ENCODE data around the gene PMPCA.

The PMPCA gene

GRCh38 chr9:136454026-136454796, 43.8 kb downstream of the PMPCA start:
- Histone ChIP-seq H3K4me2 (ENCODE audit: low read length) (no peak overlapping the region), H4K20me1 (ENCODE audit: insufficient read depth, low read length) (no peaks in the 10 kb centered on the region)

DNA sequence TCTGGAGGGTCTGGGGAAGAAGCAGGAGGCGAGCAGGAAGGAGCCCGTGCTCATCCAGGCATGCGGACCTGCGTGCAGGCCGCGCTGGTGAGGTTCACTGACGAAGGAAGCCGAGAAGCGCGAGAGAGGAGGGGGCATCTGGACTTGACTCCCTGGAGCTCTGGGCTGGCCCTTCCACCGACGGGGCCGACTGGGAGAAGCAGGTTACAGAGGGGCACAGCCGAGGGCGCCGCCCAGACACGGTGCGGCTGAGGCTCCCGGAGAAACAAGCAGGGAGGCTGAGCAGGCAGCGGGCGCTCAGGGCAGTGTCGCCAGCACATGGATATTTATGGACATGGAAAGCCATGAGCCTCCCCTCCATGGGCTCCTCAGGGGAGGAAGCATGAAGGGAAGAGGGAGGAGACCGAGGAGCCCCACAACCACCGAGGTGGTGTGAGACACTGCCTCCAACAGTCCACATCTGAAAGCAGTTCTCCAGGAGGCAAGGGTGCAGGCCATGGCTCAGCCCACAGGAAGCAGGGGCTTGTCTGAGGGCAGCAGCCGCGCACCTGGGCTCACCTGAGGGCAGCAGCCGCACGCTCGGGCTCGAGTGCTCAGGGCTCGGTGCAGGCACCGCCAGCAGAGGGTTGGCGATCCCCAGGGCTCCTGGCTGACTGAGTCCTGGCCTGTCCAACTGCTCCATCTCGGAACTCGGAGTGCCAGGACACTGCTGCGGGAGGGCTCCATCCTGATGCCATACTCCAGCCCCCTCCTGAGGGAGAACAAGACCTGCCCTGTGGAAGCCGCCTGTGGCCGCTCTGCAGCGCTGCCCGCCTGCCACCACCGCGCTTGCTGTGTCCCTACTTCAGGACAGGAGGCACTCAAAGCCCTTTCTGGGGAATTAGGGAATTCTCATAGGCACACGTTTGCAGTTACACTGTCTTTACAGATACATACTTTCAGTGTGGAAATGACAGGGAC, 44.9 kb downstream of the PMPCA start:
- Histone ChIP-seq H3K4me3 (ENCODE audit: low read depth, low read length, poor library complexity, severe bottlenecking) (no peak overlapping the region), H3K79me2 (ENCODE audit: insufficient read depth, low read length) (no peaks in the 10 kb centered on the region), H3K27ac (ENCODE audit: low read depth, low read length, poor library complexity, severe bottlenecking) (no peak overlapping the region), H3K4me1 (ENCODE audit: insufficient read depth, low read length, severe bottlenecking) (no peaks in the 10 kb centered on the region), H3K9ac (ENCODE audit: low read length) (no peak overlapping the region), H4K20me1 (ENCODE audit: insufficient read depth, low read length) (no peaks in the 10 kb centered on the region), H3K9me3 (ENCODE audit: low read length) (no peaks in the 10 kb centered on the region), H2AFZ (ENCODE audit: low read length) (no peak overlapping the region), H3K4me2 (ENCODE audit: low read length) (no peak overlapping the region), H3K27me3 (ENCODE audit: insufficient read depth, low read length) (no peaks in the 10 kb centered on the region), H3K9me2 (ENCODE audit: low read depth, low read length) (no peaks in the 10 kb centered on the region), H3K36me3 (ENCODE audit: insufficient read depth, low read length) (peaks cover 86% of the 10 kb centered on the region), H3F3A (ENCODE audit: insufficient read depth, low read length) (no peaks in the 10 kb centered on the region)
- TF ChIP-seq EZH2 (IDR thresholded peaks at IDR 0.05; ENCODE audit: borderline replicate concordance, low read length) = no peak
- TF ChIP-seq CTCF (IDR thresholded peaks at IDR 0.05; ENCODE audit: low read length) = no peak

More at GRCh38 chr9:136454026-136454796, 43.8 kb downstream of the PMPCA start:
- H3K27ac ChIP-seq (ENCODE audit: low read depth, low read length, poor library complexity, severe bottlenecking) = no peak overlapping the region
- no peaks in the 10 kb centered on the region for H3K4me1 ChIP-seq (ENCODE audit: insufficient read depth, low read length, severe bottlenecking)
- no peaks in the 10 kb centered on the region for H3K27me3 ChIP-seq (ENCODE audit: insufficient read depth, low read length)
- H3K9me2 ChIP-seq (ENCODE audit: low read depth, low read length) = no peaks in the 10 kb centered on the region
- H3K36me3 ChIP-seq (ENCODE audit: insufficient read depth, low read length) = peaks cover 86% of the 10 kb centered on the region
- TF ChIP-seq CTCF (IDR thresholded peaks at IDR 0.05; ENCODE audit: low read length) (no peak), EZH2 (IDR thresholded peaks at IDR 0.05; ENCODE audit: borderline replicate concordance, low read length) (no peak)
- H2AFZ ChIP-seq (ENCODE audit: low read length) = no peak overlapping the region
- no peaks in the 10 kb centered on the region for H3K79me2 ChIP-seq (ENCODE audit: insufficient read depth, low read length)
- no peak overlapping the region for H3K9ac ChIP-seq (ENCODE audit: low read length)
- no peak overlapping the region for H3K4me3 ChIP-seq (ENCODE audit: low read depth, low read length, poor library complexity, severe bottlenecking)
- H3F3A ChIP-seq (ENCODE audit: insufficient read depth, low read length) = no peaks in the 10 kb centered on the region
- no peaks in the 10 kb centered on the region for H3K9me3 ChIP-seq (ENCODE audit: low read length)

GRCh38 chr9:136456258-136456657, 45.8 kb downstream of the PMPCA start:
- Histone ChIP-seq H4K20me1 (ENCODE audit: insufficient read depth, low read length) (no peaks in the 10 kb centered on the region), H3K9me3 (ENCODE audit: low read length) (no peaks in the 10 kb centered on the region), H3K36me3 (ENCODE audit: insufficient read depth, low read length) (peaks cover 84% of the 10 kb centered on the region), H3K9ac (ENCODE audit: low read length) (no peak overlapping the region), H3K27me3 (ENCODE audit: insufficient read depth, low read length) (no peaks in the 10 kb centered on the region), H3K4me2 (ENCODE audit: low read length) (no peak overlapping the region), H3K4me1 (ENCODE audit: insufficient read depth, low read length, severe bottlenecking) (no peaks in the 10 kb centered on the region), H2AFZ (ENCODE audit: low read length) (no peak overlapping the region), H3K79me2 (ENCODE audit: insufficient read depth, low read length) (no peaks in the 10 kb centered on the region), H3K27ac (ENCODE audit: low read depth, low read length, poor library complexity, severe bottlenecking) (no peak overlapping the region), H3F3A (ENCODE audit: insufficient read depth, low read length) (no peaks in the 10 kb centered on the region), H3K4me3 (ENCODE audit: low read depth, low read length, poor library complexity, severe bottlenecking) (no peak overlapping the region), H3K9me2 (ENCODE audit: low read depth, low read length) (no peaks in the 10 kb centered on the region)
- no peak for TF ChIP-seq EZH2 (IDR thresholded peaks at IDR 0.05; ENCODE audit: borderline replicate concordance, low read length)
- no peak for TF ChIP-seq CTCF (IDR thresholded peaks at IDR 0.05; ENCODE audit: low read length)

All from OCI-LY1 (cell line).